HG03064 (cell line): ENCODE data around the gene MARVELD2.
"Not testable (repeated sequence)": the region's sequence is repeated elsewhere in the genome, so short reads cannot be mapped to it uniquely, and the experiment has no call there.

Experiments used
- ATAC-seq: cut with Tn5 transposase; IDR thresholded peaks from one replicate; pipeline ENCODE4 v1.9.1; 2021; ENCODE audit warnings: low read depth; ENCODE audit not compliant: unreplicated experiment

Gene MARVELD2

GRCh38 chr5:69449511-69449910, 34.6 kb downstream of the MARVELD2 start:
- no peak for ATAC-seq

GRCh38 chr5:69450116-69450515, 35.2 kb downstream of the MARVELD2 start:
- ATAC-seq, result no peak

- not testable (repeated sequence) for ATAC-seq
Observed at GRCh38 chr5:69450527-69450926, 35.6 kb downstream of the MARVELD2 start.

- no peak for ATAC-seq
Observed at GRCh38 chr5:69451941-69452647, 37.2 kb downstream of the MARVELD2 start.

- not testable (repeated sequence) for ATAC-seq
Observed at GRCh38 chr5:69453487-69453886, 38.6 kb downstream of the MARVELD2 start.

- no peak for ATAC-seq
Observed at GRCh38 chr5:69454460-69455249, 39.7 kb downstream of the MARVELD2 start.

- ATAC-seq, result not testable (repeated sequence)
Observed at GRCh38 chr5:69455428-69455988, 40.6 kb downstream of the MARVELD2 start.

- no peak for ATAC-seq
Observed at GRCh38 chr5:69462170-69462569, 47.3 kb downstream of the MARVELD2 start.

- ATAC-seq, result not testable (repeated sequence)
Observed at GRCh38 chr5:69466375-69466774, 51.5 kb downstream of the MARVELD2 start.

- peak; percentile 95 for ATAC-seq
Observed at GRCh38 chr5:69467442-69468225, 52.7 kb downstream of the MARVELD2 start.

- no peak for ATAC-seq
Observed at GRCh38 chr5:69468631-69469030, 53.7 kb downstream of the MARVELD2 start.

GRCh38 chr5:69471516-69471915, 56.6 kb downstream of the MARVELD2 start:
- ATAC-seq, result not testable (repeated sequence)

- ATAC-seq, result not testable (repeated sequence)
Observed at GRCh38 chr5:69472535-69473143, 57.7 kb downstream of the MARVELD2 start.

- no peak for ATAC-seq
Observed at GRCh38 chr5:69477170-69477569, 62.3 kb downstream of the MARVELD2 start.

- not testable (repeated sequence) for ATAC-seq
Observed at GRCh38 chr5:69478296-69478695, 63.4 kb downstream of the MARVELD2 start.

- ATAC-seq, result no peak
Observed at GRCh38 chr5:69484891-69485290, 70.0 kb downstream of the MARVELD2 start.

- ATAC-seq, result no peak
Observed at GRCh38 chr5:69485471-69485870, 70.6 kb downstream of the MARVELD2 start.

- ATAC-seq, result no peak
Observed at GRCh38 chr5:69489246-69489645, 74.3 kb downstream of the MARVELD2 start.

- no peak for ATAC-seq
Observed at GRCh38 chr5:69491027-69491426, 76.1 kb downstream of the MARVELD2 start.

GRCh38 chr5:69491838-69492390, 77.0 kb downstream of the MARVELD2 start:
- no peak for ATAC-seq
